Stimulated activated CD4-positive, alpha-beta T cell treated with anti-CD3 and anti-CD28 coated beads, Interleukin-1b, Interleukin-23, amount 100 ng/mL, for 48 hours (primary cell): Measurements from ENCODE around the gene RAD9A.
A peak's percentile ranks its signal among the peaks of the same experiment; 100 is the strongest.
"Not testable (repeated sequence)": the region's sequence is repeated elsewhere in the genome, so short reads cannot be mapped to it uniquely, and the experiment has no call there.

ENCODE experiments used
- DNase-seq: peaks from one replicate; pipeline ENCODE4 v3.0.0-alpha.2; 2020

The RAD9A gene

GRCh38 chr11:67397986-67398660 is 6.3 kb downstream of the RAD9A start:
- DNase-seq, result no peak

GRCh38 chr11:67398661-67399563 is 7.1 kb downstream of the RAD9A start:
- DNase-seq, result no peak

GRCh38 chr11:67400251-67400941 is 8.6 kb downstream of the RAD9A start:
- no peak for DNase-seq

GRCh38 chr11:67400942-67401494 is 9.2 kb downstream of the RAD9A start:
- no peak for DNase-seq

GRCh38 chr11:67401495-67402191 is 9.9 kb downstream of the RAD9A start, which contains the start of gene PPP1CA:
PPP1CA (minus strand) TSS chr11:67401858; CDS start chr11:67401782, 76 bp downstream.
- DNase-seq, result peak; percentile 89

GRCh38 chr11:67402192-67402839 is 10.5 kb downstream of the RAD9A start:
- not testable (repeated sequence) for DNase-seq

- not testable (repeated sequence) for DNase-seq
Measured at GRCh38 chr11:67403085-67403484, 11.3 kb downstream of the RAD9A start.

- DNase-seq, result no peak
Measured at GRCh38 chr11:67404515-67405195, 12.9 kb downstream of the RAD9A start.

- DNase-seq, result no peak
Measured at GRCh38 chr11:67405196-67405567, 13.4 kb downstream of the RAD9A start.

GRCh38 chr11:67405688-67406339 is 14.0 kb downstream of the RAD9A start:
- DNase-seq, result no peak

GRCh38 chr11:67406420-67406968 is 14.7 kb downstream of the RAD9A start:
- DNase-seq, result no peak

- DNase-seq, result no peak
Measured at GRCh38 chr11:67406969-67407687, 15.3 kb downstream of the RAD9A start.

- no peak for DNase-seq
Measured at GRCh38 chr11:67407688-67408163, 15.9 kb downstream of the RAD9A start.

GRCh38 chr11:67408437-67409200 is 16.8 kb downstream of the RAD9A start:
- no peak for DNase-seq

GRCh38 chr11:67409261-67409666 is 17.5 kb downstream of the RAD9A start:
- peak; percentile 69 for DNase-seq

- DNase-seq, result no peak
Measured at GRCh38 chr11:67409781-67410368, 18.1 kb downstream of the RAD9A start.

GRCh38 chr11:67410369-67410831 is 18.6 kb downstream of the RAD9A start:
- DNase-seq, result no peak
